ENCODE results near the gene IL19.

Gene IL19

GRCh38 chr1:206882555-206882954 is 112.0 kb downstream of the IL19 start:
- no peak for TF ChIP-seq CTCF (IDR thresholded peaks at IDR 0.05; ENCODE audit: low read depth, low read length)
- no peak for TF ChIP-seq MAX (IDR thresholded peaks at IDR 0.05; ENCODE audit: low read depth, low read length)
- no peak for TF ChIP-seq POLR2A (IDR thresholded peaks at IDR 0.05; ENCODE audit: extremely low read depth, insufficient read length)
- no peak for TF ChIP-seq MYC (IDR thresholded peaks at IDR 0.05; ENCODE audit: low read depth, low read length)

GRCh38 chr1:206883160-206883559 is 112.6 kb downstream of the IL19 start:
- H3K4me3 ChIP-seq (ENCODE audit: low read depth, low read length), result no peak overlapping the region
- no peak for DNase-seq (ENCODE audit: low read depth)
- TF ChIP-seq POLR2A (IDR thresholded peaks at IDR 0.05; ENCODE audit: extremely low read depth, insufficient read length), result no peak

More at GRCh38 chr1:206882555-206882954, 112.0 kb downstream of the IL19 start:
- DNase-seq (ENCODE audit: low read depth), result no peak
- no peak overlapping the region for H3K4me3 ChIP-seq (ENCODE audit: low read depth, low read length)

GRCh38 chr1:206883876-206884275 is 113.3 kb downstream of the IL19 start:
- no peak overlapping the region for H3K4me3 ChIP-seq (ENCODE audit: low read depth, low read length)
- no peak for DNase-seq (ENCODE audit: low read depth)
- TF ChIP-seq MAX (IDR thresholded peaks at IDR 0.05; ENCODE audit: low read depth, low read length) (no peak), POLR2A (IDR thresholded peaks at IDR 0.05; ENCODE audit: extremely low read depth, insufficient read length) (no peak), MYC (IDR thresholded peaks at IDR 0.05; ENCODE audit: low read depth, low read length) (no peak), CTCF (IDR thresholded peaks at IDR 0.05; ENCODE audit: low read depth, low read length) (no peak)

- DNase-seq (ENCODE audit: low read depth), result no peak
- H3K4me3 ChIP-seq (ENCODE audit: low read depth, low read length), result no peak overlapping the region
- no peak for TF ChIP-seq CTCF (IDR thresholded peaks at IDR 0.05; ENCODE audit: low read depth, low read length)
- no peak for TF ChIP-seq POLR2A (IDR thresholded peaks at IDR 0.05; ENCODE audit: extremely low read depth, insufficient read length)
- TF ChIP-seq MYC (IDR thresholded peaks at IDR 0.05; ENCODE audit: low read depth, low read length), result no peak
- TF ChIP-seq MAX (IDR thresholded peaks at IDR 0.05; ENCODE audit: low read depth, low read length), result no peak
Observed at GRCh38 chr1:206885341-206886060, 114.9 kb downstream of the IL19 start.

GRCh38 chr1:206886831-206887230 is 116.3 kb downstream of the IL19 start:
- no peak overlapping the region for H3K4me3 ChIP-seq (ENCODE audit: low read depth, low read length)
- no peak for DNase-seq (ENCODE audit: low read depth)
- no peak for TF ChIP-seq CTCF (IDR thresholded peaks at IDR 0.05; ENCODE audit: low read depth, low read length)
- TF ChIP-seq MYC (IDR thresholded peaks at IDR 0.05; ENCODE audit: low read depth, low read length), result no peak
- TF ChIP-seq MAX (IDR thresholded peaks at IDR 0.05; ENCODE audit: low read depth, low read length), result no peak
- no peak for TF ChIP-seq POLR2A (IDR thresholded peaks at IDR 0.05; ENCODE audit: extremely low read depth, insufficient read length)

- no peak for DNase-seq (ENCODE audit: low read depth)
- H3K4me3 ChIP-seq (ENCODE audit: low read depth, low read length), result no peak overlapping the region
- TF ChIP-seq CTCF (IDR thresholded peaks at IDR 0.05; ENCODE audit: low read depth, low read length) (no peak), POLR2A (IDR thresholded peaks at IDR 0.05; ENCODE audit: extremely low read depth, insufficient read length) (no peak), MYC (IDR thresholded peaks at IDR 0.05; ENCODE audit: low read depth, low read length) (no peak), MAX (IDR thresholded peaks at IDR 0.05; ENCODE audit: low read depth, low read length) (no peak)
Observed at GRCh38 chr1:206887701-206888100, 117.1 kb downstream of the IL19 start.

All from NB4 (cell line).